Uterus (tissue), 2 donors: ENCODE data around the gene CLRN1.

Source experiments
- CTCF ChIP-seq, 4 experiments: fragments of 200-600 bp in 2 of 4; fragments of 450-650 bp in 2 of 4; sonication (generic) in 2 of 4; IDR thresholded peaks; one replicate each; pipeline ENCODE4 v1.5.1; 2016 to 2019; ENCODE audit warnings: antibody characterized with exemption in 4 of 4, mild to moderate bottlenecking in 2 of 4, moderate library complexity in 1 of 4
- POLR2A ChIP-seq, 2 donors: fragments of 450-650 bp; IDR thresholded peaks; one replicate each; pipeline ENCODE4 v1.6.1; 2016; ENCODE audit warnings: antibody characterized with exemption in 2 of 2, mild to moderate bottlenecking in 1 of 2, moderate library complexity in 1 of 2

GRCh38 chr3:150899141-150899540, 73.4 kb downstream of the CLRN1 start:
- TF ChIP-seq CTCF (IDR thresholded peaks at IDR 0.05), result no peak
- TF ChIP-seq POLR2A (IDR thresholded peaks at IDR 0.05), result no peak
